Globus pallidus (tissue), 1 donor: ENCODE measurements around the gene SGCG.
"Not testable (repeated sequence)": the region's sequence is repeated elsewhere in the genome, so short reads cannot be mapped to it uniquely, and the experiment has no call there.

Experiments
- DNase-seq: peaks from one replicate; pipeline ENCODE4 v3.0.0-alpha.2; 2015; ENCODE audit warnings: low spot score

The SGCG gene

GRCh38 chr13:23180711-23181110 is at the start of gene SGCG:
Gene SGCG, plus strand, starts transcription at chr13:23180979. Its CDS starts 22,716 bp downstream, at chr13:23203695.
- no peak for DNase-seq

GRCh38 chr13:23134542-23134941 is 46.2 kb upstream of the SGCG start:
- no peak for DNase-seq

GRCh38 chr13:23140492-23140891 is 40.3 kb upstream of the SGCG start:
- no peak for DNase-seq

- no peak for DNase-seq
These were observed 38.8 kb upstream of the SGCG start for GRCh38 chr13:23141964-23142363.

GRCh38 chr13:23142607-23143006 is 38.2 kb upstream of the SGCG start:
- not testable (repeated sequence) for DNase-seq

GRCh38 chr13:23144431-23144830 is 36.3 kb upstream of the SGCG start:
- no peak for DNase-seq

- DNase-seq: no peak
These were observed 34.8 kb upstream of the SGCG start for GRCh38 chr13:23146006-23146405.

- peak; percentile 2 for DNase-seq
These were observed 33.8 kb upstream of the SGCG start for GRCh38 chr13:23146811-23147625.

GRCh38 chr13:23147827-23148226 is 33.0 kb upstream of the SGCG start:
- DNase-seq: no peak

GRCh38 chr13:23157781-23158180 is 23.0 kb upstream of the SGCG start:
- DNase-seq: no peak

- no peak for DNase-seq
These were observed 21.5 kb upstream of the SGCG start for GRCh38 chr13:23159205-23159759.

- no peak for DNase-seq
These were observed 20.8 kb upstream of the SGCG start for GRCh38 chr13:23159760-23160637.

- DNase-seq: no peak
These were observed 19.9 kb upstream of the SGCG start for GRCh38 chr13:23160638-23161480.

GRCh38 chr13:23161481-23161825 is 19.3 kb upstream of the SGCG start:
- no peak for DNase-seq

- no peak for DNase-seq
These were observed 4.9 kb upstream of the SGCG start for GRCh38 chr13:23175920-23176319.

- DNase-seq: no peak
These were observed 1.4 kb downstream of the SGCG start for GRCh38 chr13:23182142-23182541.

GRCh38 chr13:23183292-23183691 is 2.5 kb downstream of the SGCG start:
- no peak for DNase-seq

GRCh38 chr13:23185542-23185941 is 4.8 kb downstream of the SGCG start:
- DNase-seq: no peak

- DNase-seq: no peak
These were observed 21.1 kb downstream of the SGCG start for GRCh38 chr13:23201870-23202269.

GRCh38 chr13:23202383-23202782 is 21.6 kb downstream of the SGCG start:
- no peak for DNase-seq

- no peak for DNase-seq
These were observed 22.7 kb downstream of the SGCG start for GRCh38 chr13:23203516-23203915.

- no peak for DNase-seq
These were observed 25.0 kb downstream of the SGCG start for GRCh38 chr13:23205807-23206206.
